SK-N-MC (cell line): ENCODE data around the gene ATXN7.

ENCODE experiments used
- EZH2 ChIP-seq: fragments of 200-600 bp; sonication (generic); IDR thresholded peaks from one replicate; pipeline ENCODE4 v1.6.1; 2017; ENCODE audit warnings: antibody characterized with exemption
- FOXP2 ChIP-seq: optimal IDR thresholded peaks from 2 replicates; pipeline ENCODE3; 2011; ENCODE audit warnings: mild to moderate bottlenecking, moderate library complexity; ENCODE audit not compliant: insufficient read depth; ENCODE audit errors: extremely low read length, control extremely low read depth
- POLR2AphosphoS5 ChIP-seq: IDR thresholded peaks from 2 replicates; pipeline ENCODE4 v1.6.1; 2012; ENCODE audit warnings: mild to moderate bottlenecking, low read depth, low read length, borderline replicate concordance

DNA sequence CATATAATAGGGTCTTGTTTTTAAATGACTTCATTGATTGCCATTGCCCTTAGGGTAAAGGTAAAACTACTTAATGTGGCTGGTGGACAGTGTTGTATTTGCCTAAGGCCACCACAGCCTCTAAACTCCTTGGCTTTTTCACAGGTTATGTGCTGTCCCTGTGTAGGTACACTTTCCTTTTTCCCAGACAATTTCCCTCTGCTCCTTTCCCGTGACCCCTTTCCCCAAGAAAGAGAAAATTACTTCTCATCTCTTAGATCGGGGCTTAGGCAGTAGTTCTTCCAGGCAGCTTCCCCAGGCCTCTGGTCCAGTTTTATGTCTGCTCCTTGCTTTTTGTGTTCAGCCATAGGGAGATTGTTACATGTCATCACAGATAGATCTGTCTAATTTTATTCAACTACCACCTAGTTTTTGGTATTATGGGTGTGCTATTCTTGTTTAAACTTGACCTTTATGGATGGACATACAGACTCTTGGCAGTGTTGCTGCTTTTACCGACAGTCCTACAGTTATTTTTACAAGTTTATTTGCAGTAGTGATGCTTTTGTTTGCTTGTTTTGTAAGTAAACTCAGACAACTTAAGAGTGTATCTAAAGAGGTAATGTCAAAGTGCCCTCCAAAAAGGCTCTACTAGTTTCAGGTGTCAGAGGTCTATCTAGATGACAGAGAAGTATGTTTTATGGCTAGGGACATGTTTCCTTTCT lies 69.0 kb downstream of the ATXN7 start:
- TF ChIP-seq EZH2 (no peak), POLR2AphosphoS5 (no peak), FOXP2 (no peak)
